Adrenal gland (tissue), 12 donors: ENCODE data around the gene DGCR6L. TPM values are rescaled to one million over a fixed set of nuclear protein-coding genes. Genes with fewer than 3 reads are reported as not detected.
"Not testable (repeated sequence)": the region's sequence is repeated elsewhere in the genome, so short reads cannot be mapped to it uniquely, and the experiment has no call there.

Experiments used
- DNase-seq, 7 donors: peaks; one replicate each; pipeline ENCODE4 v3.0.0-alpha.2; 2019 to 2020
- H3K27ac ChIP-seq, 5 donors: fragments of 200-600 bp; sonication (generic) in 4 of 5; 1 replicate in 3 of 5; 2 replicates in 2 of 5; pipeline versions ENCODE4 v1.5.1 to v1.8.0; 2016 to 2020; ENCODE audit warnings: mild to moderate bottlenecking in 1 of 5
- H3K27me3 ChIP-seq: fragments of 200-600 bp; 2 replicates; pipeline ENCODE4 v1.8.0; 2021
- H3K36me3 ChIP-seq, 2 donors: fragments of 200-600 bp; replicated peaks in 1 of 2; 1 replicate in 1 of 2; 2 replicates in 1 of 2; pipeline versions ENCODE4 v1.5.1 to v1.8.0; 2018 to 2022
- H3K4me1 ChIP-seq, 2 donors: fragments of 200-600 bp; replicated peaks in 1 of 2; 1 replicate in 1 of 2; 2 replicates in 1 of 2; pipeline versions ENCODE4 v1.5.1 to v1.8.0; 2018 to 2021
- H3K4me3 ChIP-seq, 4 donors: fragments of 200-600 bp; sonication (generic) in 3 of 4; one replicate each; pipeline ENCODE4 v1.5.1; 2016 to 2018
- H3K9me3 ChIP-seq, 3 donors: fragments of 200-600 bp; sonication (generic) in 1 of 3; replicated peaks in 1 of 3; 1 replicate in 2 of 3; 2 replicates in 1 of 3; pipeline versions ENCODE4 v1.5.1 to v1.8.0; 2016 to 2021
- POLR2A ChIP-seq, 2 donors: fragments of 450-650 bp; IDR thresholded peaks; one replicate each; pipeline ENCODE4 v1.6.1; 2017; ENCODE audit warnings: antibody characterized with exemption in 2 of 2, mild to moderate bottlenecking in 2 of 2, moderate library complexity in 1 of 2
- WGBS, 4 donors: extraction: QIAGEN DNeasy Blood & Tissue Kit in 2 of 4; methylation state at CpG; one replicate each; pipeline versions ENCODE4 v1.1.5 to v1.1.7; 2013 to 2017; 5-methylcytosine and 5-hydroxymethylcytosine counted together
- intact Hi-C, 2 donors: fragments of 100-400 bp; cut with DNase I; formaldehyde crosslinking; loops; one replicate each; pipeline versions ENCODE4 v1.14.1 to v1.15.0; 2022 to 2023
- polyA plus RNA-seq, 3 donors: library from polyadenylated mRNA; stranded (reverse); fragments of 200-250 nt in 2 of 3; fragments of 350-450 nt in 1 of 3; fragmentation: Illumina TruSeq in 1 of 3; extraction: RNeasy Lipid Tissue Mini Kit (QIAGEN cat#74804) in 1 of 3; gene quantifications; one replicate each; pipeline ENCODE4 v1.2.3, GENCODE V29; 2013 to 2014
- total RNA-seq, 9 donors: library from RNA; depleted of rRNA in 4 of 9; stranded (reverse); fragments of >200 nt in 4 of 9; fragments of 120-200 nt in 1 of 9; fragmentation: NEBNext Ultra II Directional in 1 of 9; extraction: Animal tissue kit (Norgen Biotek cat#: 25700) in 1 of 9; gene quantifications; one replicate each; pipeline versions ENCODE4 v1.1.0 to v1.2.4, GENCODE V29; 2013 to 2023
- TF ChIP-seq, protein P1 (sequence below), 6 experiments: fragments of 450-650 bp in 4 of 6; fragments of 200-600 bp in 2 of 6; sonication (generic) in 1 of 6; IDR thresholded peaks; 1 replicate in 5 of 6; 2 replicates in 1 of 6; pipeline versions ENCODE4 v1.5.1 to v1.8.0; 2016 to 2021; ENCODE audit warnings: antibody characterized with exemption in 6 of 6, mild to moderate bottlenecking in 2 of 6, moderate library complexity in 1 of 6
- donor health status: healthy with polysubstance abuse.
- donor health status: Bipolar disorder and iron deficiency.
- donor health status: DM: yes; HTN: yes; CAD: no.
- donor health status: DM: no; HTN: no; CAD: no.
- donor health status: DM: no; HTN: no; CAD: no.
- donor health status: DM: yes; HTN: yes; CAD: no.

The DGCR6L gene
- total and polyA plus RNA-seq, 12 donors, result 12.1 to 159 (median 74.1) TPM

DNA sequence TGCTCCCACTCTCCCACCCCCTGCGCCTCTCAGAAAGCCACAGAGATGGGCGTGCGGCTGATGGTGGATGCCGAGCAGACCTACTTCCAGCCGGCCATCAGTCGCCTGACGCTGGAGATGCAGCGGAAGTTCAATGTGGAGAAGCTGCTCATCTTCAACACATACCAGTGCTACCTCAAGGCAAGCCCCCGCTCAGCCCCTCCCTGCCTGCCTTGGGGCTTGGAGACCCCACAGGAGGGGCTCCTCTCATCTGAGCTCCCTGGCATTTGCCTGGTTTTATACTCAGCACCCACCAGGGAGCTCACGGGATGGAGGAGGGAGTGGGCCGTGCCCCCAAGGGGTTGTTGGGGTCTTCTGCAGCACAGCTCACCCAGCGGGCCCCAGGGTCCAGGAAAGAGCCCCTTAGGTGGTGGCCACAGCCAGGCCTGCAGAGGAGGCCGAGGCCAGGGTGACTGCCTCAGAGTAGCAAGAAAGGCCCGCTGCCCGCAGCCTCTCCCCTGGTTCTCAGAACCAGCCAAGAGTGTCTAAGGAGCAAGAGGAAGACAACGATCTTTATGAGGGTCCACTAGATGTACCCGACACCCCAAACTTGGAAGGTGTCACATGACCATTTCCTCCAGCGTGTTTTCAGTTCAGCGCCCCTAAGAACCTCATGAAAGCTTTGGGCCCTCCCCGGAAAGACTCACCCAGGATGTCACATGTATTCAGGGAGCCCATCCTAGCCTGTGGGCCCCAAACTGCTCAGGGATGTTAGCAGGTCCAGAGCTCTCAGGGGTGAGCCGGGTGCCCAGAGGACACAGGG lies 13.0 kb downstream of the DGCR6L start:
- intact Hi-C loops, H3K4me1 ChIP-seq, H3K27ac ChIP-seq, H3K9me3 ChIP-seq, H3K4me3 ChIP-seq, H3K27me3 ChIP-seq, DNase-seq, H3K36me3 ChIP-seq: not testable (repeated sequence)
- WGBS, 4 donors, result 76 to 90% (median 84%) methylated on average over 4 to 20 of the region's 21 CpGs

DNA sequence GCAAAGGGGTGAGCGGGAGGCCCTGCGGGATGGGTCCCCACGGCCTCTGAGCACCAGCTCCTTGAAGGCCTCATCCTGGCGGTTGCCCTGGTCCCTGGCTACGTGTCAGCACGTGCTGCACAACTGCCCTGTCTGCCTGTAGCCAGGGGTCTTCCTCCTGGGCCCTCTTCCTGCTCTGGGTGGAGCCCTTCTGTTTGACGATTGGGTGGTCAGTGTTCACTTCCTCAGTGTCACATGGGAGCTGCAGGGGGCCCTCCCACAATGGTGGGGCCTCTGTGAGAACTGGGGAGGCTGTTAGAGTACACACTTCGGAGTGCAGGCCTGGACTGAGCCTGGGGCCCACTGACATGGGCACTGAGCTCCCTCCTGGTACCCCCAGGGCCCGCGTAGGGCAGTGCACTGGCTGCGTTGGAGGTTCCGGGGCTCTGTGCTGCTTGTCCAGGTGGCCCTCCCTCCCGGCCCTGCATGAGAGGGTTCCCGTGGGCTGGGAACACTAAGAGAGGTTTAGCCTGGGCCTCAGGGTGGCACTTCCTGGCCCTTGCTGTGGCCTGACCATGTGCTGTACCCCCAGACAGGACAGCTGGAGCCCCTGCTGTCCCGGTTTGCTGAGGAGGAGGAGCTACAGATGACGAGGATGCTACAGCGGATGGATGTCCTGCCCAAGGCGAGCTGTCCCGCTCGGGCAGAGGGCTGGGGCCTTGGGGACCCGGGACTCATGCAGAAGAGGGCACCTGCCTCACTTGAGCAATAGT lies 13.8 kb downstream of the DGCR6L start:
- no peaks in the 10 kb centered on the region for H3K36me3 ChIP-seq
- no peak for TF ChIP-seq POLR2A (IDR thresholded peaks at IDR 0.05)
- TF ChIP-seq, protein P1, sequence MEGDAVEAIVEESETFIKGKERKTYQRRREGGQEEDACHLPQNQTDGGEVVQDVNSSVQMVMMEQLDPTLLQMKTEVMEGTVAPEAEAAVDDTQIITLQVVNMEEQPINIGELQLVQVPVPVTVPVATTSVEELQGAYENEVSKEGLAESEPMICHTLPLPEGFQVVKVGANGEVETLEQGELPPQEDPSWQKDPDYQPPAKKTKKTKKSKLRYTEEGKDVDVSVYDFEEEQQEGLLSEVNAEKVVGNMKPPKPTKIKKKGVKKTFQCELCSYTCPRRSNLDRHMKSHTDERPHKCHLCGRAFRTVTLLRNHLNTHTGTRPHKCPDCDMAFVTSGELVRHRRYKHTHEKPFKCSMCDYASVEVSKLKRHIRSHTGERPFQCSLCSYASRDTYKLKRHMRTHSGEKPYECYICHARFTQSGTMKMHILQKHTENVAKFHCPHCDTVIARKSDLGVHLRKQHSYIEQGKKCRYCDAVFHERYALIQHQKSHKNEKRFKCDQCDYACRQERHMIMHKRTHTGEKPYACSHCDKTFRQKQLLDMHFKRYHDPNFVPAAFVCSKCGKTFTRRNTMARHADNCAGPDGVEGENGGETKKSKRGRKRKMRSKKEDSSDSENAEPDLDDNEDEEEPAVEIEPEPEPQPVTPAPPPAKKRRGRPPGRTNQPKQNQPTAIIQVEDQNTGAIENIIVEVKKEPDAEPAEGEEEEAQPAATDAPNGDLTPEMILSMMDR (IDR thresholded peaks at IDR 0.05), result no peak
- H3K27ac ChIP-seq, result no peak overlapping the region
- WGBS, 4 donors, result 64 to 85% (median 77%) methylated on average over 11 to 21 of the region's 21 CpGs
- H3K4me1 ChIP-seq, result no peaks in the 10 kb centered on the region
- H3K4me3 ChIP-seq, result no peak overlapping the region
- no peaks in the 10 kb centered on the region for H3K27me3 ChIP-seq
- DNase-seq, result no peak
- H3K9me3 ChIP-seq, result no peaks in the 10 kb centered on the region
- intact Hi-C loops, result no loop called here

DNA sequence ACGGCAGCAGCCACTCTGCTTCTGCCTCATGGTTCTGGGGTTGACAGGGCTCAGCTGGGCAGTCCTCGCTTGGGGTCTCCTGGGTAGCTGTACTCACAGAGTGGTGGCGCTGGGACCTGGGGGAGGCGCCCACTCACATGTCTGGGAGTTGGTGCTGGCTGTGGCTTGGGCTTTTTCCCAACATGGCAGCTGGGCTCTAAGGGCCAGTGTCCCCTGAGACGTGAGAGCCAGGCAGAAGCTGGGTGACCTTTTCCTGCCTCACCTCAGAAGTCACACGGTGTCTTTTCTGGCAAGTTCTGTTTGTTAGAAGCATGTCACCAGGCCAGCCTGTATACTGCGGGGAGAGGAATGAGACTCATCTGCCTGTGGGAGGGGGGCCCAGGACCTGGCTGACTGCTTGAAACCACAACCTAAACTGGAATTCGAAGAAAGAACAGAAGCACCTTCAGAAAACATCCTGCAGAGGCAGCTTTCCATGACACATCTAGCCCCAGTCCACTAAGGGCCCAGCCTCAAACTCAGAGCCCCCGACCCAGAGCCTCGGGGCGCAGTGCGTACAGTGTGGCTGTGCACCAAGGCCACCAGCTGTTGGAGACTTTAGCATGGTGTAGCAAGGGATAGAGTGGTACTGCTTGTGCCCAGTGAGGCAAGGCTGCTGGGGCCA lies 14.5 kb downstream of the DGCR6L start:
- not testable (repeated sequence) for H3K4me3 ChIP-seq

DNA sequence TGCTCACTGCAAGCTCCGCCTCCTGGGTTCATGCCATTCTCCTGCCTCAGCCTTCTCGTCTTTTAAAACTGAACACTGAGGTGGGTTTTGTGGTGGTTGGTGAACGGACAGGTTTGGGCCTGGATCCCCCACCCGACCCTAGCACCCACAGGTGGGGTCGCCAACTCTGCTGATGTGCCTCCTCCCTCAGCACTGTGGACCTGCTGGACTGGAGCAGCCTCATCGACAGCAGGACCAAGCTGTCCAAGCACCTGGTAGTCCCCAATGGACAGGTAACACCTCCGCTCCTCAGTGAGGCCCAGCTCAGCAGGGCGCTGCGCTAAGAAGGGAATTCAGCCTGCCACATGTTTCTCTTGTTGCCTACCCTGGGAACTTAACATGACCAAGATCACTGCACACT lies 15.2 kb downstream of the DGCR6L start:
- WGBS, 4 donors, result 74 to 87% (median 79%) methylated on average over 6 to 9 of the region's 9 CpGs
- H3K4me3 ChIP-seq, result no peak overlapping the region
- no peak overlapping the region for H3K27ac ChIP-seq
- no peak for DNase-seq
- no peaks in the 10 kb centered on the region for H3K27me3 ChIP-seq
- intact Hi-C loops, result no loop called here
- TF ChIP-seq, protein P1 (IDR thresholded peaks at IDR 0.05), result no peak
- no peak for TF ChIP-seq POLR2A (IDR thresholded peaks at IDR 0.05)
- no peaks in the 10 kb centered on the region for H3K36me3 ChIP-seq
- H3K4me1 ChIP-seq, result peaks cover 0 to 6% of the 10 kb centered on the region in 2 donors
- no peaks in the 10 kb centered on the region for H3K9me3 ChIP-seq

More for the DNA sequence above, 14.5 kb downstream of the DGCR6L start:
- H3K9me3 ChIP-seq, H3K36me3 ChIP-seq, intact Hi-C loops, H3K27ac ChIP-seq, DNase-seq, H3K4me1 ChIP-seq, H3K27me3 ChIP-seq: not testable (repeated sequence)
- 76 to 84% (median 81%) methylated on average over 8 to 12 of the region's 12 CpGs; no CpG with 5 or more reads in 1 of the 4 donors for WGBS, 4 donors

DNA sequence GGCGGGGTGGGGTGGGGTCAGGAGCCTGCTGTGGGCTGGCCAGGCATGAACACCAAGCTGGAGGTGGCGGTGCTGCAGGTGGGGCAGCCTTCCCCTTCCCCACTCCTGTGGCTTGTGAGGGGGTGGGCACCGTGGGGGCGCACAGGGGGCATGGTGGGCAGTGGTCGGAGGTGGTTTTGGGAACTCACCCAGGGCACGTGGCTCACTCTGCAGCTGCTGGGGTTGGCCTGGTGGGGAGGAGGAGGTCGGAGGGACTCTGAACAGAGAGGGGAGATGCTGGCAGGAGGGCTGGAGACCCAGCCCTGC lies 16.7 kb downstream of the DGCR6L start:
- WGBS, 4 donors, result 51 to 67% (median 59%) methylated on average over 6 to 7 of the region's 7 CpGs; no CpG with 5 or more reads in 1 of the 4 donors
- H3K4me1 ChIP-seq, result peaks cover 0 to 11% of the 10 kb centered on the region in 2 donors
- H3K36me3 ChIP-seq, H3K9me3 ChIP-seq, H3K27me3 ChIP-seq, H3K4me3 ChIP-seq, DNase-seq, H3K27ac ChIP-seq, intact Hi-C loops: not testable (repeated sequence)
